Right cardiac atrium (tissue), 5 donors: Measurements from ENCODE around the gene EDIL3. TPM values are rescaled to one million over a fixed set of nuclear protein-coding genes. Genes with fewer than 3 reads are reported as not detected.
"Not testable (repeated sequence)": the region's sequence is repeated elsewhere in the genome, so short reads cannot be mapped to it uniquely, and the experiment has no call there.

ENCODE experiments used
- ATAC-seq, 2 donors: fragments of 200-7000 bp; cut with Tn5 transposase; one replicate each; pipeline versions ENCODE4 v1.8.0 to v1.9.1; 2020; ENCODE audit warnings: moderate library complexity in 2 of 2, mild to moderate bottlenecking in 1 of 2
- DNase-seq, 3 donors: peaks; one replicate each; pipeline ENCODE4 v3.0.0-alpha.2; 2020
- H3K27ac ChIP-seq: one replicate; pipeline ENCODE4 v1.5.1; 2013; ENCODE audit warnings: mild to moderate bottlenecking, low read length, control low read depth, moderate library complexity
- H3K27me3 ChIP-seq: one replicate; pipeline ENCODE4 v1.6.1; 2013; ENCODE audit not compliant: control insufficient read depth, insufficient read depth
- H3K4me1 ChIP-seq: one replicate; pipeline ENCODE4 v1.6.1; 2013; ENCODE audit warnings: low read length; ENCODE audit not compliant: control insufficient read depth, insufficient read depth
- H3K4me3 ChIP-seq: one replicate; pipeline ENCODE4 v1.5.1; 2013; ENCODE audit warnings: low read length, control low read depth
- H3K9me3 ChIP-seq: one replicate; pipeline ENCODE4 v1.6.1; 2013; ENCODE audit warnings: low read length; ENCODE audit not compliant: control insufficient read depth
- WGBS: extraction: QIAGEN DNeasy Blood & Tissue Kit; methylation state at CpG from one replicate; pipeline ENCODE4 v1.1.7; 2013; 5-methylcytosine and 5-hydroxymethylcytosine counted together
- intact Hi-C, 4 donors: fragments of 100-400 bp; cut with DNase I; formaldehyde crosslinking; loops; one replicate each; pipeline versions ENCODE4 v1.11.0 to v1.14.0; 2022 to 2023
- polyA plus RNA-seq: library from polyadenylated mRNA; stranded (reverse); fragments of 200-250 nt; gene quantifications from one replicate; pipeline ENCODE4 v1.2.3, GENCODE V29; 2013
- total RNA-seq, 4 donors: library from RNA; stranded (reverse); fragmentation: NEBNext Ultra II Directional; extraction: Animal tissue kit (Norgen Biotek cat#: 25700); gene quantifications; one replicate each; pipeline ENCODE4 v1.2.1, GENCODE V29; 2021
- donor health status: healthy with polysubstance abuse.
- donor health status: DM: no; HTN: yes; CAD: no.
- donor health status: DM: no; HTN: no; CAD: no.
- donor health status: DM: no; HTN: yes; CAD: no; lungs with severe emphysema.
- donor health status: DM: yes; HTN: yes; CAD: no.

EDIL3 gene
- total and polyA plus RNA-seq, 5 donors, result 3.2 to 14.6 (median 5.5) TPM

DNA sequence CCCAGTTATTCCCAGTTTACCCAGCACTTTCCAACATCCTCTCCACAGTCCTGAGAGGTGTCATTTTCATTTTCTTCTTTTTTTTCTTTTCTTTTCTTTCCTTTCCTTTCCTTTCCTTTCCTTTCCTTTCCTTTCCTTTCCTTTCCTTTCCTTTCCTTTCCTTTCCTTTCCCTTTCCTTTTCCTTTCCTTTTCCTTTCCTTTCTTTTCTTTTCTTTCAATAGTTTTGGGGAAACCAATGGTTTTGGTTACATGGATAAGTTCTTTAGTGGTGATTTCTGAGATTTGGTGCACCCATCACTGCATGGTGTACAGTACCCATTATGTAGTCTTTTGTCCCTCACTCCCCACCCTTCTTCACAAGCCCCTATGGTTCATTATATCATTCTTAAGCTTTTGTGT lies 224.0 kb downstream of the EDIL3 start:
- H3K27me3 ChIP-seq, H3K4me3 ChIP-seq, intact Hi-C loops, ATAC-seq, H3K9me3 ChIP-seq, H3K4me1 ChIP-seq, DNase-seq, H3K27ac ChIP-seq: not testable (repeated sequence)

DNA sequence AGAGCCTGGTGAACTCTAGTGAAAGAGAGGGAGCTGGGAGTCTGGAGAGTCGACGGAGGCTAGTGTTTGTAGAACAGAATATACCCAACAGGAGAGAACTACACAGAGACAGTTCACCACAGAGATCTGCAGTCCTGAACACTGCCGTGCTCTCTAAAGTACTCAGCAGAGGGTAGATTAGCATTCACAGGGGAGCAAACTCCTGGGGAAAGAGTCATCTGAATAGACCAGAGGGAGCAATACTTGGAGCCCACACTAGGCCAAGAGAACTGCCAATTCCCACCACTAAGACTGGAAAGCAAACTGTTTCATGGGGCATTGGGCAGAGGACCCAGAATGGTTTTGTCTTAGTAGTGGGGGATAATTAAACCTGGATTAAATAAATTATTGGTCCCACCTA lies 235.6 kb downstream of the EDIL3 start:
- H3K27me3 ChIP-seq, result no peaks in the 10 kb centered on the region
- no peaks in the 10 kb centered on the region for H3K9me3 ChIP-seq
- H3K27ac ChIP-seq, result no peak overlapping the region
- no peak for ATAC-seq
- intact Hi-C loops, result no loop called here
- H3K4me1 ChIP-seq, result no peaks in the 10 kb centered on the region
- no peak overlapping the region for H3K4me3 ChIP-seq
- 85% methylated on average over 3 of the region's 3 CpGs for WGBS
- DNase-seq, result no peak

GRCh38 chr5:84148651-84149050 lies 236.0 kb downstream of the EDIL3 start:
- WGBS, result 67% methylated on average over 2 of the region's 2 CpGs
- Histone ChIP-seq H3K27me3 (no peaks in the 10 kb centered on the region), H3K9me3 (no peaks in the 10 kb centered on the region), H3K4me3 (no peak overlapping the region), H3K27ac (no peak overlapping the region), H3K4me1 (no peaks in the 10 kb centered on the region)
- intact Hi-C loops, result no loop called here
- DNase-seq (no peak), ATAC-seq (no peak)

DNA sequence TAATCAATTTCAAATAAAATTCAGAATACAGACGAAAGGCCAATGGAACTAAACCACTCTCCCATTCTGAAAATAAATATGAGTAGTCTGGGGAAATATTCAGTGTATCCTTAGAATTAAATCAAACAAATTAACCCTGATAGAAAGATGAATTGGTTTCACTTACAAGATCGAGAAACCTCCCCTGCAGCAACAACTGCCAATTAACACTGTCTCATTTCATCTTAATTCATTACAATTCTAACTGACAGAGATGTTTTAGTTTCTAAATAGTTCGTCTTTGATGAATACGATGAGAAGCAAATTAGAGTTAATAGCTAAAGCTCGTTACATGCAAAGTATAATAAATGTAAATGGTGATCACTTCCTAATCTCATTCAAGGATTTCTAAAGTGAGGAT lies 247.1 kb downstream of the EDIL3 start:
- WGBS, result 84% methylated on average over 5 of the region's 5 CpGs

GRCh38 chr5:84131372-84131771 lies 253.3 kb downstream of the EDIL3 start:
- no peak for ATAC-seq
- Histone ChIP-seq H3K27me3 (no peaks in the 10 kb centered on the region), H3K4me3 (no peak overlapping the region), H3K9me3 (no peaks in the 10 kb centered on the region), H3K4me1 (no peaks in the 10 kb centered on the region), H3K27ac (no peak overlapping the region)
- DNase-seq, result no peak
- intact Hi-C loops, result no loop called here

More for the DNA sequence above, 247.1 kb downstream of the EDIL3 start:
- H3K4me1 ChIP-seq, result no peaks in the 10 kb centered on the region
- H3K9me3 ChIP-seq, result no peaks in the 10 kb centered on the region
- intact Hi-C loops, result no loop called here
- DNase-seq (no peak), ATAC-seq (no peak)
- no peaks in the 10 kb centered on the region for H3K27me3 ChIP-seq
- H3K4me3 ChIP-seq, result no peak overlapping the region
- H3K27ac ChIP-seq, result no peak overlapping the region

- intact Hi-C loops, result no loop called here
- Histone ChIP-seq H3K4me3 (no peak overlapping the region), H3K4me1 (no peaks in the 10 kb centered on the region), H3K27me3 (no peaks in the 10 kb centered on the region), H3K9me3 (no peaks in the 10 kb centered on the region), H3K27ac (no peak overlapping the region)
- ATAC-seq (no peak), DNase-seq (no peak)
- 80% methylated on average over 3 of the region's 3 CpGs for WGBS
These were observed 254.6 kb downstream of the EDIL3 start for GRCh38 chr5:84130006-84130580.

GRCh38 chr5:84125216-84125615 lies 259.5 kb downstream of the EDIL3 start:
- Histone ChIP-seq H3K9me3 (no peaks in the 10 kb centered on the region), H3K27me3 (no peaks in the 10 kb centered on the region), H3K4me3 (no peak overlapping the region), H3K27ac (no peak overlapping the region), H3K4me1 (no peaks in the 10 kb centered on the region)
- intact Hi-C loops, result no loop called here
- ATAC-seq (no peak), DNase-seq (no peak)
- 70% methylated on average over 3 of the region's 3 CpGs for WGBS

DNA sequence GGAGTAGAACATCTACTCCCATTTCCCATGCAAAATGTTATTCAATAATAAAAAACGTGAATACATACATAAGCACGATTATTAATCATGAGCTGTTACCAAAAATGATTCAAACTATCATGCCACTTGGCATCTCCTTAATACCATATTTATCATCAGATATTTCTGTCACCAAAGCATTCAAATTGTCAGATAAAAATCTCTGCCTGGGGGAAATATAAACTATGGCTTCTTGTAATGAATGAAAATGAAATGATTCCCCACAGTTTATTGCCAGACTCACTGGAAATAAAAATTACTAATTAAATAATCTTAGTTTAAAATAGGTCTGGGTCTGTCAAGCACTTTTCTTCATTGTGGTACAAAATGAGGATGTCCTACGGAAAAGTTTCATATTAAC lies 265.4 kb downstream of the EDIL3 start:
- no peaks in the 10 kb centered on the region for H3K4me1 ChIP-seq
- H3K27me3 ChIP-seq, result no peaks in the 10 kb centered on the region
- no peak for ATAC-seq
- H3K27ac ChIP-seq, result no peak overlapping the region
- DNase-seq, result no peak
- H3K4me3 ChIP-seq, result no peak overlapping the region
- 77% methylated on average over 3 of the region's 3 CpGs for WGBS
- intact Hi-C loops, result no loop called here
- no peaks in the 10 kb centered on the region for H3K9me3 ChIP-seq

- no peak for DNase-seq
- no peak overlapping the region for H3K27ac ChIP-seq
- intact Hi-C loops, result no loop called here
- H3K4me3 ChIP-seq, result no peak overlapping the region
- ATAC-seq, result no peak
- no peaks in the 10 kb centered on the region for H3K4me1 ChIP-seq
- H3K9me3 ChIP-seq, result no peaks in the 10 kb centered on the region
- WGBS, result 80% methylated on average over 2 of the region's 2 CpGs
- no peaks in the 10 kb centered on the region for H3K27me3 ChIP-seq
These were observed 266.1 kb downstream of the EDIL3 start for GRCh38 chr5:84118551-84118950.

DNA sequence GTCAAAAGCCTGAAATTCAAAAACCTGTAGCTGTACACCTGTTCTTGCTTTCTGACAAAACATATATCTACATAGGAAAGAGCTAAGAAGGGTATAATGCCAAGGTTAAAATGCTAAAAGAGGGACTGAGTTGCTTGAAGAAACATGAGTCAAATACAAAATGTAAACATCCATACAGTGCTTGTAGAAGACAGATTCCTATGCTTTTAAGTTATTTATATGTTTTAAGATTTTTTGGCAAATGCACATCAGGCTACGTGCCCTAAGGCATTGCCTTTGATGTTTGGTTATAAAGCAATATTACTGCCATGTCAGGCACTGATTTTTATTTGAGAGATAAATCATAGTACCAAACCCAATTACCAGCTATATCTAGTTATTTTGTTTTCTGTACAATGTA lies 269.0 kb downstream of the EDIL3 start:
- WGBS, result 88% methylated on average over 1 of the region's 1 CpG
- Histone ChIP-seq H3K9me3 (no peaks in the 10 kb centered on the region), H3K27ac (no peak overlapping the region), H3K4me3 (no peak overlapping the region), H3K4me1 (no peaks in the 10 kb centered on the region), H3K27me3 (no peaks in the 10 kb centered on the region)
- DNase-seq (no peak), ATAC-seq (no peak)
- intact Hi-C loops, result no loop called here

DNA sequence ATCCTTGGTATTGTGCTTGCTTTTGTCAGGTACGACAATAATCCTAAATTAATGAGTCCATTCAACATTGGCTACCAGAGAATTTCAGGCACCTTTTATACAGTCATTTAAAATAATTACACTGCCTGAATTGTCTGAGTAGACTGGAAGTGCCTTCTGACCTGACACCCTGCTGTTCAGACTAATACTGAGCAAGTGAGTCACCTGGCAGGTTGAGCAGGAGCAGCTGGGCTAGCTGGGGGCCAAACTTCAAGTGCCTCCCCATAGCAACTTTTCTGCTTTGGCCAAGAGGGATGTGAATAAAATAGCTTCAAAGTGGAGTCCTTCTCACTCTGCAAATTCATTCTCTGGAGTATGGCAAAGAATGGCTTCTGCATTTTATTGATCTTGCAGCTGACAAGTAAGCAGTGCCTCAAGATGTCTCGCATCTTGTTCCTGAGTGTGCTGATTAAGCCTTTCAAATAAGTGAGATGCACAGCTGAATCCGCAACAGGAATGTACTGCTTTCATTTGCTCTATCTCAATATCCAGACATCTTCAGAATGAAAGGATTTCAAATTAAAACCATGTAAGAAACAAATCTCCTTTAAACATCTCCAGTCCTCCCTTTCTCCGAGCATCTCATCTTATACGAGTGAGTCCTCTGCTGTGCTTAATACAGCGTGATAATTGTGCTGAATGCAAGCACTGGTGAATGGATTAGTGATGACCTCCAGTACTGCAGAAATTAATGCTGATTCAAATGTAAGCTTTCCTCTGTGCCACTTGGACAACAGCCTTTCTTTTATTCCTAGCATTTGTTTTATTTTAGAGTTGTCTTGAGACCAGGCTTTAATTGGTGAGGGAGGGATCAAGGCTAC lies 271.2 kb downstream of the EDIL3 start:
- intact Hi-C loops, result no loop called here
- Histone ChIP-seq H3K27me3 (no peaks in the 10 kb centered on the region), H3K4me1 (no peaks in the 10 kb centered on the region), H3K4me3 (no peak overlapping the region), H3K9me3 (no peaks in the 10 kb centered on the region), H3K27ac (no peak overlapping the region)
- no peak for ATAC-seq
- 83% methylated on average over 6 of the region's 6 CpGs for WGBS
- no peak for DNase-seq
